ENCODE measurements around the gene SCPEP1. TPM values are rescaled to one million over a fixed set of nuclear protein-coding genes. Genes with fewer than 3 reads are reported as not detected.

SCPEP1 gene, protein sequence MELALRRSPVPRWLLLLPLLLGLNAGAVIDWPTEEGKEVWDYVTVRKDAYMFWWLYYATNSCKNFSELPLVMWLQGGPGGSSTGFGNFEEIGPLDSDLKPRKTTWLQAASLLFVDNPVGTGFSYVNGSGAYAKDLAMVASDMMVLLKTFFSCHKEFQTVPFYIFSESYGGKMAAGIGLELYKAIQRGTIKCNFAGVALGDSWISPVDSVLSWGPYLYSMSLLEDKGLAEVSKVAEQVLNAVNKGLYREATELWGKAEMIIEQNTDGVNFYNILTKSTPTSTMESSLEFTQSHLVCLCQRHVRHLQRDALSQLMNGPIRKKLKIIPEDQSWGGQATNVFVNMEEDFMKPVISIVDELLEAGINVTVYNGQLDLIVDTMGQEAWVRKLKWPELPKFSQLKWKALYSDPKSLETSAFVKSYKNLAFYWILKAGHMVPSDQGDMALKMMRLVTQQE
- total RNA-seq: 27.7 and 27.9 TPM in 2 replicates

GRCh38 chr17:56977673-56978395, at the start of gene SCPEP1:
SCPEP1 (plus strand) TSS chr17:56978131; CDS start chr17:56978160, 29 bp downstream.

DNA sequence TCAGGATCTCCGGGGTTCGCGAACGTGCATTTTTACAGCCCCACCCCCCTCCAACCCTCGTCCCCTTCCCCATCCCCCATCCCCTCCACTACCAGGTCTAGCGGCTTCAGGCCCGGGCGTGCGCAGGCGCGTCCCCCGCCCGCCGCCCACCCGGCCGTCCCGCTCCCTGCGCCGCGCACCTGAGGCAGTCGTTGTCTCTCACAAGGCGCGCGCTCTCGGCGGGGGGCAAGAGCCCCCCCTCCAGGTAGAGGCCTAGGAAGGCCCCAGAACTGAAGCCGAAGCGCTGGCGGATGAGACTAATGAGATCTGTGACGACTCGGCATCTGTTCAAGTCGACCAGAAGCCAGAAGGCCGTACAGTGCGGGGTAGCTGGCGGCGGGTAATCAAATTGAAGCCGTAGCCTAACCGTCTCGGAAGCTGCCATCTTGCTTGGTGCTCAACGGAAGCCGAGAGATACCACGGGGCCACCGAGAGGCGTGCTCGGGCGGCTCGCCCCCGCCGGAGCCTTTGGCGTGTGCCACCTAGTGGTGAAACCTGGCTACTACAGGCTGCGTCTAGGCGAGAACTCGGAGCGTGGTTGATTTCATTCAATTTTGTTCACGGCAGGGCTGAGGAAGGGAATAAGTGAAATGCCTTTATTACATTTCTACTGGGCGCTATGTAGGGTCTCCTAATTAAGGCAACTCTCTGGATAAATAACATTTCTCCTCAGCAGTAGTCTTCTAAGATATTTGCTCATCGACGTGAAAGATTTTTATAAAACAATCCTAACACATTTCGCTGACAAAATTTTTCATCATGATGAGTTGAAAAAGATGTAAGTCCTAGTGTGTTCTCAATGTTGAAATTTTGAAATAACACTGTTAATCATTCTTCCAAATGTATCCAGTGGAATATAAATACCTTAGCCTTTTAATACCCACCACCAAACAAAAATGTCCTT, 17.1 kb upstream of the SCPEP1 start, which contains the start of gene COIL:
Gene COIL (minus strand): TSS at position 455 of the 943 bp plus-strand sequence. CDS start 31 bp downstream, at position 424.

Other genes starting within 250 kb of the SCPEP1 start
- 1.0 and 1.3 TPM in 2 replicates for gene C17orf67, start 144.2 kb upstream of the SCPEP1 start, total RNA-seq
- gene DGKE, start 144.0 kb upstream of the SCPEP1 start, total RNA-seq: 1.2 and 2.2 TPM in 2 replicates
- gene TRIM25, start 64.1 kb upstream of the SCPEP1 start, total RNA-seq: 23.2 and 24.4 TPM in 2 replicates
- 10.3 and 11.6 TPM in 2 replicates for gene COIL, start 17.1 kb upstream of the SCPEP1 start, total RNA-seq
- 14.3 and 20.5 TPM in 2 replicates for gene AKAP1, start 107.1 kb downstream of the SCPEP1 start, total RNA-seq